GM21367 (cell line): Measurements from ENCODE around the gene PDGFD.
"Not testable (repeated sequence)": the region's sequence is repeated elsewhere in the genome, so short reads cannot be mapped to it uniquely, and the experiment has no call there.

Experiments used
- ATAC-seq: cut with Tn5 transposase; IDR thresholded peaks from one replicate; pipeline ENCODE4 v1.9.1; 2021; ENCODE audit not compliant: unreplicated experiment

The PDGFD gene

DNA sequence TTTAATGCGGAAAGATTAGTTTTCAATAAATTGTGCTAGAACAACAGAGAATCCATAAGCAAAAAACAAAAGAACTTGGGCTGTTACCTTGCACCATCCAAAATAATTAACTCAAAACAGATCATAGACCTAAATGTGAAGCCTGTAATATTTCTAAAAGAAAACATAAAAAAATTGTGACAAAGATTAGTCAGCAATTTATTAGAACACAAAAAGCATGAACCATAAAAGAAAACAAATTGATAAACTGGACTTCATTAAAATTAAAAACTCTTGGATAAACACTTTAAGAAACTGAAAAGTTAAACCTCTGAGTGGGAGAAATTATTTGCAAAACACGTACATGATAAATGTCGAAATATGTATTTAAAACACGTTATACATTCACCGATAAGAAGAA is 106.0 kb downstream of the PDGFD start:
- no peak for ATAC-seq

DNA sequence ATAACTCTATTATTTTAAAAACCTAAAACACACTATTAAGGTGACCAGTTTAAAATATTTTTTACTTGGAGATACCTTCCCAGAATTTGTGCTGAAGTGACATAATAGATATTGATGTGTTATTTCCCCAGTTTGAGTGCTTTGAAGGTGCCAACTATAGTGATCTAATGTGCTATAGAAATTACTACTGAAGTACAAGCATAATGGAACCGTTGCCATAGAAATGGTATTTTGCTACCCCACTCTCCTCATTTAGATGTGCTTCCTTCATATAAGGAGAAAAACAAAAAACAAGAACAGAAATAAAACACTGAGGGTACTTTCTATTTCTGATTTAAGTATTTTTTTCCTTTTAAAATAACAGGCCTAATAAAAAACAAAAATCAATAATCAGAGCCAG is 108.4 kb downstream of the PDGFD start:
- ATAC-seq = no peak

DNA sequence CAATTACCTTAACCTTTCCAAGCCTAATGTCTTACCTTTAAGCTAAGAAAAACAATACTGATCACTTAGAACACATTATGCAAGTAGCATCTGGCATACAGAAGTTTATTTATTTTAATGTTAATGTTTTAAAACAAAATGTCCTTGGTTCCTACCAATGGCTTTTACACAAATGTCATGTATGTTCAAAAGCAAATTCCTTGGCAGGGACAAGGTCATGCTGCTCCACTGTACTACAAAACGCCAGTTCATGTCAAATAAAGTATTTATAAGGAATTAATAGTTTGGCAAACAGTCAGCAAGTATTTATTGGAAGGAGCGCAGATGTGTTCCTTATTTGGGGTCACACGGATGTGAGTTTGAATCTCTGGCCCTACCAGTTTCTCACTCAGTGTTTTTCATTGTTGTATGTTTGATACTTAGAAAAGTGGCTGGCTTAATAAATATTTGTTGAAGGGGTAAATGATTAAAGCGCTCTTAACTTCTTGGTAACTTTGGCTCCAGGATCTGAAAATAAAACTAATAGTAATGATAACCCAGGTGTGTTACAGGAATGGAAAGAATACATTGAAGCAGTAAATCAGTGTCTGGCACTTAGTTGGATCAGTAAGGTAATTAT is 108.9 kb downstream of the PDGFD start:
- ATAC-seq = no peak

DNA sequence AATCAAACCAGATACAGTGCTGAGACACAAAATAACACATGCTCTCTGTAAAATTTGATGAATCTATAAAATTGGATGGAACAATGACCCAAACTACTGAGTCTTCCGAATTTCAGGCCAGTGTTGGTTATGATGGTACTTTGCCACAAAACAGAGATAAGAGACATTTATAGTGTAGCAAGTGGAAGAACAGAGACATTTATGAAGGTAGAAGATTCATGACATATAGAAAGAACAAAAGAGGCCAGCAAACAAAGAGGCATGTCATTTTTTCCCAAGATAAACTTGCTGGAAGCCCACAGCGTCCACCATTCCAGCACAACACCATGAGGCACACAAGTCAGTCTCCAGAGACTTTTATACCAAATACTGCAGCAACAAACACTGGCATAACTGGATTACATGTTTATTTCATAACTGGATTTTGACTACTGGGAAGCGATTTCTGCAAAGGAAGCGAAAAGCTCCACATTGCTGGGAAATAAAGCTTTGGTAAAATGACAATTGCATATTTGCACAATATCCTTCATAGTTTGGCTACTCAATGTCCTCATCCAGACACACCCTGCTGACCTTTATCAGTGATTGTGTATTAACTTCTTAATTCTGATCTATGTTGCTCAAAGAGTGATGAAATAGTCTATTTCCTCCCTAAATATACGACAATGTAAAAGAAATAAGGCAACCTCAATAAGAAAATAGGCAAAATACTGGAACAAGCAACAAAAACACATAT is 110.0 kb downstream of the PDGFD start:
- ATAC-seq = no peak

DNA sequence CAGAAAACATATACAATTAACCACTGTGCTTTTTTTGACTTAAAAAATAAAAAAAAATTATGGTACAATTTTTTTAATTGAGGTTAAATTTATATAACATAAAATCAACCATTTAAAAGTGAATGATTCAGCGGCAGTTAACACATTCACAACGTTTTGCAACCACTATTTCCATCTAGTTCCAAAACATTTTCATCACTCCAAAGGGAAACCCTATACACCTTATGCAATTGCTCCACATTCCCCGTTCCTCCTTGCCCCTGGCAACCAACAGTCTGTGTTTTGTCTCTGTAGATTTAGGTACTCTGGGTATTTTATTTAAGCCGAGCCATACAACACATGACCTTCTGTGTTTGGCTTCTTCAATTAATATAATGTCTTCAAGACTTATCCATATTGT is 112.2 kb downstream of the PDGFD start:
- no peak for ATAC-seq

DNA sequence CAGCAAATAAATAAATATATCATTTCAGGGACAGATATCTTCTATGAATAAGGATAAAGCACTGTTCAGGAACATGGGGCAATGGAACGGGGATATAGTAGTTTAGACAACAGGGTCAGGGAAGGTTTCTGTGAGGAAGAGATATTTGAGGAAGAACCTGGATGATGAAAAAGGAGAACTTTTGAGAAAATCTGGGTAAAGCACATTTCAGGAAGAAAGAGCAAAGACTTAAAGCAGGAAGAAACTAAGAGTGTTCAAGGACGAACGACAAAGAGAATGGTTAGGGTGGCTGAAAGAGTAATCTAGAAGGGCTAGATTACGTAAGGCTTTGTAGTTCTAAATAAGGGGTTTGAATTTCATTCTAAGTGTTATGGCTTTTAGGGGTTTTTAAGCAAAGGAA is 114.8 kb downstream of the PDGFD start:
- no peak for ATAC-seq

DNA sequence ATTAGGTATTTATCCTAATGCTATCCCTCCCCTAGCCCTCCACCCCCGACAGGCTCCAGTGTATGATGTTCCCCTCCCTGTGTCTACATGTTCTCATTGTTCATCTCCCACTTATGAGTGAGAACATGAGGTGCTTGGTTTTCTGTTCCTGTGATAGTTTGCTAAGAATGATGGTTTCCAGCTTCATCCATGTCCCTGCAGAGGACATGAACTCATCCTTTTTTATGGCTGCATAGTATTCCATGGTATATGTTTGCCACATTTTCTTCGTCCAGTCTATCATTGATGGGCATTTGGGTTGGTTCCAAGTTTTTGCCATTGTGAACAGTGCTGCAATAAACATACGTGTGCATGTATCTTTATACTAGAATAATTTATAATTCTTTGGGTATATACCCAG is 117.1 kb downstream of the PDGFD start:
- not testable (repeated sequence) for ATAC-seq

DNA sequence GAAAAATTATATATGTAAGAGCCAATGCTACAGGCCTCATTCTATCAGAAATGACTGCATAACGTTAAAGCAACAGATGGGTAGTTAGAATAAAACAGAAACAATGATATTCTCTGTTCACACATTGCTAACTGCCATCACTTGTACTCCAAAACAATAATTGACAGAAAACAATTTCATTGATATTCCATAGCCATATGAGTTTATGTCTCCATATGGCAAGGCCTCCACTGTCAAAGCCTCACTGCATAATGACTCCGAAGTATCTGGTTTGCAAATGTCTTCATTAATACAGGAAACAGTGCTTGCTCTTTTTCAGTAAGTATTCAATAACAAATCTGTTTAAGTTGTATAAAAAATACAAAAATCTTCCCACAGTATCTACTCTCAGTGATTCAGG is 117.6 kb downstream of the PDGFD start:
- ATAC-seq = no peak

DNA sequence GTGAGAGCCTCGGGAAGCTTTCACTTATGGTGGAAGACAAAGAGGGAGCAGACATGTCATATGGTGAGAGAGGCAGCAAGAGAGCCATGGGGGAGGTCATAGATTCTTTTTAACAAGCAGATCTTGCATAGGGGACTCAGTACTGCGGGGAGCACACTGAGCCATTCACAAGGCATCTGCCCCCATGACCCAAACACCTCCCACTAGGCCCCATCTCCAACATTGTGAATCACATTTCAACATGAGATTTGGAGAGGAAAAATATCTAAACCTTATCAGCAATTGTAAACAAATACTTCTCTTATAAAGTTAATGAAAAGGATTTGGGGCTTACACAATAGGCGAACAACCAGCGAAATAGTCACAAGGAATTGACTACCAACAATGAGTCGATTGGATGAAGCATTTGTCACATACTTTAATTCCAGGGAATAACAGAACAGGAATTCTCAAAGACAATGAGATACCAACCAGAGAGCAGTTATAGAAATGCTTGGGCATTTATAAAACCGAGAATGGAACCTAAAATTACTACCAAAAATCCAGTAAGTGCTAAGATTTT is 120.2 kb downstream of the PDGFD start:
- ATAC-seq = no peak

DNA sequence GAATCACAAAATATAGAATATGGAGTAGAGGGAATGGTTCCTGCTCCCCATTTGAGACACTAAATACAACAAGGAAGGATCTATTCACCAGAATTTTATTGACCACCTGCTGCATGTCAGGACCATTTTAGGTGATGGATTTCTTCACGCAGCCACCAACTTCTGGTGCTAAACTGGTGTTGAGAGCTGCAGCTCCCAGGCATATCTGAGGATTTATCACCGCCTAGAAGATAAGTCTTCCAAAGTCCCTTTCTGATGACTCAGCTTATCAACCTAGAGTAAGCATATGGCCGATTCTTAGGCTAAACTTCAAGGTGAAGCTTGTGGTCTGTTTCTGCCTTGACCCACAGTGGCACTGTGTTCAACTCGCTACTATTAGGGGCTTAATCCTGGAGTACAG is 120.8 kb downstream of the PDGFD start:
- ATAC-seq = no peak

DNA sequence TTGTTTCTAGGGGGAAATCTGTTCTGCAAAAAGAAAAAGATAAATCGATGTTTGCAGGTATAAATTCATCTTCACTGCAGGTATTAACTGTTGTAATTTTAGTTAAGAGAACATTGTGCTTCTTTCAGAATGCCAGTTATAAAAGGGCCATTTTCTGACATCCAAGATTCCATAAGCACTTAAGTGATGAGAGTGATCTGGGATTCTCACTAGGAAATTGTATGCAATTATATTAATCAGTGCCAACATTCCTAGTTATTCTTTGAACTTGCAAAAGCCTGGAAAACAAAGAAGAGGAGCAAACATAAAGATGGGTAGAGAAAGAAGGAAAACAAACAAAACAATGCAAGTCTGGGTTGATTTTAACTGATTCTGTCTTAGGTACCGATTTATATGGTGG is 122.2 kb downstream of the PDGFD start:
- no peak for ATAC-seq

DNA sequence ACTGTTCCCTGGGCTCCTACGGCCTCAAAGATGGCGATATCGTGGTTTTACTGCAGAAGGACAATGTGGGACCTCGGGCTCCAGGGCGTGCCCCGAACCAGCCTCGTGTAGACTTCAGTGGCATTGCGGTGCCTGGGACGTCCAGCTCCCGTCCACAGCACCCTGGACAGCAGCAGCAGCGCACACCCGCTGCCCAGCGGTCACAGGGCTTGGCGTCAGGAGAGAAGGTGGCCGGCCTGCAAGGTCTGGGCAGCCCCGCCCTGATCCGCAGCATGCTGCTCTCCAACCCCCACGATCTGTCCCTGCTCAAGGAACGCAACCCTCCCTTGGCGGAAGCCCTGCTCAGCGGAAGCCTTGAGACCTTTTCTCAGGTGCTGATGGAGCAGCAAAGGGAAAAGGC is 127.0 kb downstream of the PDGFD start:
- no peak for ATAC-seq

DNA sequence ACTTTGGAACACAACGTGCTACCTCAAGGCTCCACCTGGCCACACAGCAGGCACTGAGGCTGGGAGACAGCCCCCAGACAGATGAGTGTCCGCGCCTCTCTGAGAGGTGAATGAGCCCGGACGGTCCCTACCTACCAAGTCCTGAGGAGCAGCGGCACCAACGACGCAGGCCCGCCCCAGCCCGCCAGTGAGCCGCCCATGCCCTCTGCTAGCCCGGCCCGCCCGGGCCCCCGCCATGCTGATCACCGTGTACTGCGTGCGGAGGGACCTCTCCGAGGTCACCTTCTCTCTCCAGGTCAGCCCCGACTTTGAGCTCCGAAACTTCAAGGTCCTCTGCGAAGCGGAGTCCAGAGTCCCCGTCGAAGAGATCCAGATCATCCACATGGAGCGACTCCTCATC is 127.4 kb downstream of the PDGFD start, which contains the start of gene DDI1:
Gene DDI1, plus strand, starts transcription at position 53 of the 400 bp plus-strand sequence. Its CDS starts 183 bp downstream, at position 236.
- no peak for ATAC-seq

DNA sequence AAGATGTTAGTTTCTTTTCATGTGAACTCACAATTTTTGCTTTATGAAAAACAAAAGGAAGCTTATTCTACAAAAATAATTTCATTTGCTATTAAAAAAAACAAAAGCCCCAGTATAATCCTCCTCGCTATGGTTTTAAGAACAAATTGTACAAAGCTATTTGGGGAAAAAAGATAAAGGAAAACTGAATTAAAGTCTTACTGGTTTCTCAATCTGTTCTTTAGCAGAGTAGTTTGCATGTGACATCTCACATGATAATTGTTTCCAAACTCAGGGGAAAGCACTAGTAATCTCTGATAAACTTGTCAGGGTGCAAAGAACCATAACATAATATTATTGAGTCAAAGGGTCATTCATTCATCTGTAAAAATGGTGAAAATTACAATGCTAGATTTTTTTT is 130.4 kb downstream of the PDGFD start:
- ATAC-seq = no peak

DNA sequence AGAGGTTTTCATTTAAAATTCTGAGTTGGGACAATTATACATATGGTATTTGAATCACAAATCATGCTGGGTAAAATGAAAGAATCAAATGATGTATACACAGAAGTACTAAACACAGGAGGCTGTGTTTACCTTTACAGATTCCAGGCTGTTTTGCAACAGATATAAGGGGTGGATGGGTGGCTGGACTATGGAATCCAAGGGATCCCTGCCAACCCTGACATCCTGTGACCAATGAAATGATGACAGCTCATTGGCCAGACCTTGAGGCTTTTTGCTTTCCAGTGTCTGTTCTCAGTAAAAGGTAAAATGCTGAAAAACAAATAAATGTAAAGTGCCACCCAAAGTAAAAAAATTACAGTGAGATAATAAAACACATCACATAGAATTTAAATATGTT is 130.8 kb downstream of the PDGFD start:
- no peak for ATAC-seq

DNA sequence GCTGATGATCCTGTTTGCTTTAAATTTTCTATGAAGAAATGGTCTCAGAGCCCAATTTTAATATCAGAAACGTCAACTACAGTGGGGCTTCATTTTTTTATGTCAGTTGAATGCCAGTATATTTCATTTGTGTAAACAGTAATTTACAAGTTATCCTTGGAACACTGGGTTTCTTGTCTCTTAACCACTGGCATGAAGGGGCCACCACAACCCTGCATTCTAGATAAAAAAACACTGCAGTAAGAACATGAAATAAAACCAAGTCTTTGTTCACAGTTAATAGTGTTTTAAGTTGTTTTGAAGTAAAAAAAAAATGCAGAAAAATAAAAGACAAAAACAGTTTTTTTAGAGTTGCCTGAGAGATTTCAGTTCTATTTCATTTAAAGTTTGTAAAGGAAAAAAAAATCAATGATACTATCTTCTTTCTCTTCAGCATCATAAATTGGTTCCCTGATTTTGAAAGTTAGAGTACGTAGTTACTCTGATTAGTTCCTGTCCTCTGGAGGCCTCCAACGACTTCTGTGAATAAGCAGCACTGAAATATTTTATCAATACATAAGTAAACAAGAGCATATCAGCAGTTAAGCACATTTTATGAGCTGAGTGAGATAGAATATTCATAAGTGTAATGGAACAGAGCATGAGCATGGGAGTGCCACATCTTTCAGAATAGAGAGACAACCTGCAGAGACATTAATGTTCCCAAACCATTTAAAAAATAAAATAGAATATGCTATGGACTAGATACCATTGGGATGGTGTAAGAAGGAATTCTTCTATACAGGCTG is 135.3 kb downstream of the PDGFD start:
- no peak for ATAC-seq

DNA sequence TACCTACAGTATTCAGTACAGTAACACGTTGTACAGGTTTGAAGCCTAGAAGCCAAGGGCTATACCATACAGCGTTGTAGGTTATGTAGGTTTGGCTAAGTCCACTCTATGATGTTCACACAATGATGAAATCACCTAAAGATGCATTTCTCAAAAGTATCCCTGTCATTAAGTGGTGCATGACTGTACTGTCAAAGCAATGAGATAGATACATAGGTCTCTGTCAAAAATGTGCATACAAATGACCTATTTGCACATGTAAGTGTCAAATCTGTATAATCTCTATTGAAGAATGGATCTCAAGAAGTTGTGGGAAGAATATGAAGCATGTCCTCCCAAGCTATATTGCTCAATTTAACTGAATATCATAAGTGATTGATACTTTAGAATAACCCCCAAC is 139.4 kb downstream of the PDGFD start:
- no peak for ATAC-seq

DNA sequence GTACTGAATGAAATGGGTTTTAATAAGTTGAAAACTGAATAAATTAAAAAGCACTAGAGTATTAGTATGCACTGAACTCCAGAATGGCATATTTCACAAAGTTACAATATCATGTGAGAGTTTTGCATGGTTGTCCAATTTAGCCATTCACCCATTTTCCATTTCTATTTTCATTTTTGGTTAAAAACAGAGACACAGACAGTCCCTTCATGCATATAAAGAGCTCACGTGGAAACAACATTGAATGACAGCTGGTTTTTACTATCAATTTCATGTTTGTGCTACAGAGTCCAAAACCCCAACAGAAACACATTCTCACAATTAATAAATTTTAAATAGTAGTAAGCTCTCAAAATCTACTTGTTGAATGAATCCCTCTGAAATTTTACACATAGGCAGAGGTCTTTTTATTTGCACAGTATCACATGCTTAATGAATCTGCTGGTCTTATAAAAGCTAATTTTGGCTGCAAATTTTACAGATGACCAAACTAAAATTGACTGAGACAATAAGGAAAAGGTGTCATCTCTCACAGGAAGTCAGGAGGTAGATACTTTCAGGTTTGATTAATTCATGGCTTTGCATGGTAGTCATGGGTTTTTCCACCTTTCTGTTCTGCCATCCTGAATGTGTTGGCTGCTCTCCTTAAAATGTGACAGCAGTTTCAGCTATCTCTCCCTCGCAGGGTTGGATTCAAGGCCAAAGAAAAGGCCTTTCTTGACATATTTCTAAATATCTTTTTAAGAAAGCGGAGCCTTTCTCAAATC is 148.1 kb downstream of the PDGFD start:
- peak; percentile 96 for ATAC-seq

DNA sequence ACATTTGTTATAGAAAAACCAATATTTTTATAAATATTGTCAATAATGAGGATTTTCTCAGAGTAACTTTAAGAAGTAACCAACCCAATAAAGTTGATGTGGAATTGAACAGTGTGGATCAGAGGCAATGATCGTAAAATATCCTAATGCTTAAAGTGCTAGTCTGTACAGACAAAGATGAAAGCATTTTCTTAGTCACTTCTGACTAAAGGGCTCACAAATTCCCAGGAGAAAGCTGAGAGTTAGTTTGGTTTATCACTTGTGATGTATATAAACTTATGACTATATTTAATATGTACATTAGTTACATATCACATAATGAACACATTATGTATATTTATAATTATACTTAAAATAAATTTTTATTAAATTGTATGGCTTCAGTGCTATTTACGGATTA is 152.9 kb downstream of the PDGFD start:
- no peak for ATAC-seq

DNA sequence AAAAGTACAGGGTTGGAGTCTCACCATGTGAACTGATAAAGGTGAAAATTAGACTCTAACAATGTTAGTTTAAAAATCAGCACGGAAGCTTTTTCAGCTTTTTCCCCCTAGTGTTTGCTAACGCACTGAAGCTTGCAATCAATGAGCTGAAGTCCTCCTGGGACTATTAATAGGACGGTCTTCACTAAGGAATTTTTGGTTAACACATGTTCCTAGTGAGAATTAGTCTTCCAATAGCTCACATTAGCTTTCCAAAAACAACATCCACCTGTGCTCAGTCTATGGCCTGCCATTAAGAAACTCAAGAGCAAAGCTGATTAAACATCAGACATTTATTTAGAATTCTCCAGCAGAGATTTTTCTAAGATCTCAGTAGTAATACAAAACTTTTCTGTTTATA is 154.2 kb downstream of the PDGFD start:
- no peak for ATAC-seq

DNA sequence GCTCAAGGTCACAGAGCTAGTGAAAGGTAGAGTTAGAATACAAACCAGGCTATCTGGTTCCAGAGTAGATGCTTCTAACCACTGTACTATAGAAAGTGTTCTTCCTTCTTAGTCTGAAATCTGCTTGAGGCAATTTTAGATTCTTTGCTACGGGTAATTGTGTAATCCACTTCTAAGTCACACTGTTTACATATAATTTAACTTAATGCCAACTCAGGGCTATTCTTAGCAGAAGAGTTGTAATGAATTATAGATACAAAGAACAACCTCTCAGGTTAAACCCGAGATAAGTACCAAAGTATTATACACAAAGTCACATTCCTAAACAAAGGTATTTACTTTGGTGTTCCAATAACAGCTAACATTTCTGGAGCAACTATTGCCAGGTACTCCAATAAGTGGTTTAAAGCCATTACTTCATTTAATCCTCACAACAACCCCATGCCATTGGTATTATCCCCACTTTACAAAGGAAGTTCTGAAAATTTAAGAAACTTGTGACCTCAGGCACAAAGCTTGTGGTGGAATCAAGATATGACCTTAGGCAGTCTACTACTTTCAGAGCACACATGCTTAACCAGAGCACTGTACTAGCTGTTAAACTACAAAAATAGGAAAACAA is 158.6 kb downstream of the PDGFD start:
- ATAC-seq = no peak
